Heart right ventricle (tissue), 16 donors: Measurements from ENCODE around the gene STUM. TPM values are rescaled to one million over a fixed set of nuclear protein-coding genes. Genes with fewer than 3 reads are reported as not detected.

Experiments used
- ATAC-seq, 8 donors: fragments of 200-7000 bp; cut with Tn5 transposase; one replicate each; pipeline ENCODE4 v1.9.1; 2020; ENCODE audit warnings: mild to moderate bottlenecking in 8 of 8, moderate library complexity in 8 of 8, moderate number of reproducible peaks in 1 of 8
- DNase-seq, 2 donors: peaks; one replicate each; pipeline ENCODE4 v3.0.0-alpha.2; 2020
- H3K27ac ChIP-seq, 10 donors: fragments of 200-600 bp; sonication (generic) in 2 of 10; one replicate each; pipeline versions ENCODE4 v1.5.0 to v1.8.0; 2020 to 2022; ENCODE audit warnings: mild to moderate bottlenecking in 3 of 10
- H3K27me3 ChIP-seq, 7 donors: fragments of 200-600 bp; one replicate each; pipeline ENCODE4 v1.8.0; 2021 to 2022; ENCODE audit warnings: mild to moderate bottlenecking in 2 of 7
- H3K36me3 ChIP-seq, 9 donors: fragments of 200-600 bp; sonication (generic) in 1 of 9; one replicate each; pipeline versions ENCODE4 v1.5.0 to v1.8.0; 2020 to 2022; ENCODE audit warnings: mild to moderate bottlenecking in 2 of 9
- H3K4me1 ChIP-seq, 9 donors: fragments of 200-600 bp; sonication (generic) in 1 of 9; one replicate each; pipeline versions ENCODE4 v1.5.0 to v1.8.0; 2020 to 2022; ENCODE audit warnings: mild to moderate bottlenecking in 4 of 9
- H3K4me3 ChIP-seq, 10 donors: fragments of 200-600 bp; sonication (generic) in 2 of 10; one replicate each; pipeline versions ENCODE4 v1.5.0 to v1.8.0; 2020 to 2022; ENCODE audit warnings: mild to moderate bottlenecking in 7 of 10, moderate library complexity in 2 of 10
- H3K9me3 ChIP-seq, 11 donors: fragments of 200-600 bp in 10 of 11; sonication (generic) in 2 of 11; one replicate each; pipeline versions ENCODE4 v1.5.0 to v1.8.0; 2013 to 2022; ENCODE audit warnings: mild to moderate bottlenecking in 2 of 11, control low read depth in 1 of 11, moderate library complexity in 1 of 11
- WGBS, 2 donors: extraction: QIAGEN DNeasy Blood & Tissue Kit; methylation state at CpG; one replicate each; pipeline ENCODE4 v1.1.7; 2013; ENCODE audit warnings: inconsistent platforms in 1 of 2; 5-methylcytosine and 5-hydroxymethylcytosine counted together
- intact Hi-C, 10 donors: fragments of 100-400 bp; cut with DNase I; formaldehyde crosslinking; loops; one replicate each; pipeline versions ENCODE4 v1.11.1 to v1.14.2; 2022
- polyA plus RNA-seq, 2 donors: library from polyadenylated mRNA; stranded (reverse); fragments of 200-250 nt; gene quantifications; one replicate each; pipeline ENCODE4 v1.2.3, GENCODE V29; 2013
- total RNA-seq, 10 donors: library from RNA; stranded (reverse); fragmentation: NEBNext Ultra II Directional in 3 of 10; extraction: Animal tissue kit (Norgen Biotek cat#: 25700) in 3 of 10; gene quantifications; one replicate each; pipeline versions ENCODE4 v1.2.1 to v1.2.4, GENCODE V29; 2021 to 2023
- TF ChIP-seq, protein P1 (sequence below), 9 donors: fragments of 200-600 bp; sonication (generic) in 2 of 9; IDR thresholded peaks; one replicate each; pipeline versions ENCODE4 v1.5.0 to v1.8.0; 2021 to 2022; ENCODE audit warnings: antibody characterized with exemption in 9 of 9, mild to moderate bottlenecking in 5 of 9, moderate library complexity in 1 of 9
- donor health status: Arrhythmogenic right ventricular cardiomyopathy.
- donor health status: ischemic (EF 13 %, LVEDD 7.1; RV severe dilation, severe dysfunction).
- donor health status: healthy with polysubstance abuse.
- donor health status: DM: no; HTN: yes; CAD: no.
- donor health status: DM: no; HTN: no; CAD: no.
- donor health status: ischemic (EF 25% LVEDD 6.9; RV normal size, moderate dysfunction).
- donor health status: ischemic (EF 25% LVEDD 5.7; RV mildly dilated, moderate dysfunction).
- donor health status: healthy.
- donor health status: DM: yes; HTN: yes; CAD: no.
- donor health status: Ischemic cardiomyopathy.
- donor health status: ischemic (EF 35%, LVEDD 5.7; RV mildly dilated, moderate dysfunction).
- donor health status: nonischemic (EF 11% LVEDD 7.7; RV severe dilation, severe dysfunction).
- donor health status: DM: yes; HTN: yes; CAD: no.
- donor health status: PGD.
- donor health status: ischemic (EF 29% LVEDD 5.4; RV normal size, mild dysfunction).
- donor health status: nonischemic (EF 23%, LVEDD 6.1; RV moderate dilation, normal function).

Gene STUM
- total and polyA plus RNA-seq, 12 donors = 0.36 to 2.8 (median 0.94) TPM

DNA sequence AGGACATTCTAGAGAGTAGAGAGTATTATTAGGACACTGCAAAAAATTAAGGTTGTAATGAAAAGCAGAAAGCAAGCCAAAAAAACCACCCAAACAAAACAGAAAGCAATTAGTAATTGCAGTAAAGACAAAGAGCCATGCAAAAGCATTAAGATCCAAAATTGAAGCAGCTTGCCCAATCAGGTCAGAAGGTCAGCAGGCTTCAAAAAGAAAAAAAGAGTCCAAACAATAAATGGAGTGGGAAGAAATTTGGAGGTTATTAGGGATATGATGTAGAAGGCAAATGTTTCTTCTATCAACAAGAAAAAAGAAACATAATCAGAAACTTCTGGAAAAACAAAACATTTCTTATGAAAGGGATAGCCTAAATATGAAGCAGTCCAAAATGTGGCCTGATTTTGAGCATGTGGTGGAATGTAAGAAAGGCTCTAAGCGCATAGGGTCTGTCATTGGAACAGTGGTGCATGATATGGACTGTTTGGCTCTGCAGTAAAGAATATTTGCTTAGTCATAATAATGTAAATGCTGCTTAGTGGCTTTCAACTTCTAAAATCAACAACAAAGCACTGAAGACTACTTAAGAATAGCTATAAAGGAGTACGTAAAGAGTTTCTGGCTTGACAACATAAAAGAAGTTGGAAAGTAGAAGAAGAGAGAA lies 4.8 kb downstream of the STUM start:
- Histone ChIP-seq H3K9me3 (no peaks in the 10 kb centered on the region), H3K27me3 (peaks cover 0 to 36% (median 12%) of the 10 kb centered on the region in 7 donors), H3K4me1 (peaks cover 11 to 46% (median 20%) of the 10 kb centered on the region in 9 donors), H3K4me3 (no peak overlapping the region), H3K27ac (no peak overlapping the region), H3K36me3 (no peaks in the 10 kb centered on the region)
- TF ChIP-seq, protein P1, sequence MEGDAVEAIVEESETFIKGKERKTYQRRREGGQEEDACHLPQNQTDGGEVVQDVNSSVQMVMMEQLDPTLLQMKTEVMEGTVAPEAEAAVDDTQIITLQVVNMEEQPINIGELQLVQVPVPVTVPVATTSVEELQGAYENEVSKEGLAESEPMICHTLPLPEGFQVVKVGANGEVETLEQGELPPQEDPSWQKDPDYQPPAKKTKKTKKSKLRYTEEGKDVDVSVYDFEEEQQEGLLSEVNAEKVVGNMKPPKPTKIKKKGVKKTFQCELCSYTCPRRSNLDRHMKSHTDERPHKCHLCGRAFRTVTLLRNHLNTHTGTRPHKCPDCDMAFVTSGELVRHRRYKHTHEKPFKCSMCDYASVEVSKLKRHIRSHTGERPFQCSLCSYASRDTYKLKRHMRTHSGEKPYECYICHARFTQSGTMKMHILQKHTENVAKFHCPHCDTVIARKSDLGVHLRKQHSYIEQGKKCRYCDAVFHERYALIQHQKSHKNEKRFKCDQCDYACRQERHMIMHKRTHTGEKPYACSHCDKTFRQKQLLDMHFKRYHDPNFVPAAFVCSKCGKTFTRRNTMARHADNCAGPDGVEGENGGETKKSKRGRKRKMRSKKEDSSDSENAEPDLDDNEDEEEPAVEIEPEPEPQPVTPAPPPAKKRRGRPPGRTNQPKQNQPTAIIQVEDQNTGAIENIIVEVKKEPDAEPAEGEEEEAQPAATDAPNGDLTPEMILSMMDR (IDR thresholded peaks at IDR 0.05) = no peak
- DNase-seq (no peak), ATAC-seq (no peak)
- WGBS, 2 donors = 96 to 99% methylated on average over 2 of the region's 2 CpGs
- intact Hi-C loops = loop anchor here in 1 of 10 donors (5.0 kb wide), 1 partner anchor 49 kb away; no protein-coding TSS in a partner anchor

DNA sequence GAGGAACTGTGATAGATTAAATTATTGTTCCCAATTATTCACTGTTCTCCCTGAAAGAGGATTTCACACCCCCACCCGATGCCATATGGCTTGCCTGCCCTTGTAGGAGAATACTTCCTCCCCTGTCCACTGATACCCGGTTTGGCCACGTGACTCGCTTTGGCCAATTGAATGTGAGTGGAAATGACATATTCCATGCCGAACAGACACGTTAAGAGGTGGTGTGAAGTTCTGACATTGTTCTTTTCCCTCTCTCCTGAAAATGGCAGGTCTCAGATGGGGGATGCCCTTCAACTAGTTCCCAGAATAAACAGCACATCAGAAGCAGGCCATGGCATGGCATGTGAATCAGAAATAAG lies 5.3 kb downstream of the STUM start:
- Histone ChIP-seq H3K4me1 (peaks cover 10 to 43% (median 19%) of the 10 kb centered on the region in 9 donors), H3K27me3 (peaks cover 0 to 30% (median 10%) of the 10 kb centered on the region in 7 donors), H3K9me3 (no peaks in the 10 kb centered on the region), H3K36me3 (no peaks in the 10 kb centered on the region), H3K27ac (no peak overlapping the region), H3K4me3 (no peak overlapping the region)
- intact Hi-C loops = loop anchor here in 1 of 10 donors (5.0 kb wide), 1 partner anchor 48 kb away; no protein-coding TSS in a partner anchor
- WGBS, 2 donors = 83 to 88% methylated on average over 6 of the region's 6 CpGs
- no peak for ATAC-seq
- no peak for DNase-seq
- TF ChIP-seq, protein P1 (IDR thresholded peaks at IDR 0.05) = no peak

DNA sequence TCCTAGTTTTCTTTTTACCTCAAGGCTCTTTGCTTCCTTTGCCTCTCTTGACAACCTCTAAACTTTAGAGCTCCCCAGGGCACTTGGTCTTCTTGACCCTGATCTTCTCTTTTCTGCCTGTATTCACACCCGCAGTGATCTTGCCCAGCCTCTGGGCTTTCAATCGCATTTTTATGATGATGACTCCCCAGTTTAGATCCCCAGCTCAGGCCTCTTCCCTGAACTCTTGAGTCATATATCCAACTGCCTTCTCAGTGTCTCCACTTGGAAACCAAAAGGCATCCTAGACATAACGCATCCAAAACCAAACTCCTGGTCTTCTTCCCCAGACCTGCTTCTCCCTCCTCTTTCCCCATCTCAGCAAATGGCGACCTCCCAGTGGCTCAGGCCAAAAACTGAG lies 6.5 kb downstream of the STUM start:
- no peaks in the 10 kb centered on the region for H3K36me3 ChIP-seq
- H3K4me1 ChIP-seq = peaks cover 0 to 31% (median 7%) of the 10 kb centered on the region in 9 donors
- 94 to 97% methylated on average over 4 of the region's 4 CpGs for WGBS, 2 donors
- no peak overlapping the region for H3K27ac ChIP-seq
- ATAC-seq (no peak), DNase-seq (no peak)
- no peak overlapping the region for H3K4me3 ChIP-seq
- peaks cover 0 to 19% (median 0%) of the 10 kb centered on the region in 7 donors for H3K27me3 ChIP-seq
- TF ChIP-seq, protein P1 (IDR thresholded peaks at IDR 0.05) = no peak
- no peaks in the 10 kb centered on the region for H3K9me3 ChIP-seq
- intact Hi-C loops = no loop called here

DNA sequence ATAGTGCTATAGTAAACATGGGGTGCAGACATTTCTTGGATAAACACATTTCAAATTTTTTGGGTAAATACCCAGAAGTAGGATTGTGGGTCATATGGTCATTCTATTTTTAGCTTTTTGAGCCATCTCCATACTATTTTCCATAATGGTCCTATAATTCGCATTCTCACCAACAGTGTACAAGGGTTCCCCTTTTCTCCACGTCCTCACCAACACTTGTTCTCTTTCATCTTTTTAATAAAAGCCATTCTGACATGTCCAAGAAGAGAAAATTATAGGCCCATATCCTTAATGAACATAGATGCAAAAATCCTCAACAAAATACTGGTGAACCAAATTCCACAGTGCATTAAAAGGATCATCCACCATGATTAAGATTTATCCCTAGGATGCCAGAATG lies 8.9 kb downstream of the STUM start:
- no peak overlapping the region for H3K27ac ChIP-seq
- no peaks in the 10 kb centered on the region for H3K9me3 ChIP-seq
- no peak overlapping the region for H3K4me3 ChIP-seq
- WGBS, 2 donors = 86% methylated on average over 2 of the region's 2 CpGs
- ATAC-seq (no peak), DNase-seq (no peak)
- peaks cover 0 to 5% (median 0%) of the 10 kb centered on the region in 7 donors for H3K27me3 ChIP-seq
- TF ChIP-seq, protein P1 (IDR thresholded peaks at IDR 0.05) = no peak
- peaks cover 0 to 10% (median 0%) of the 10 kb centered on the region in 9 donors for H3K4me1 ChIP-seq
- intact Hi-C loops = no loop called here
- no peaks in the 10 kb centered on the region for H3K36me3 ChIP-seq
